HepG2 (cell line): ENCODE results near the gene WDR47. TPM values are rescaled to one million over a fixed set of nuclear protein-coding genes. Genes with fewer than 3 reads are reported as not detected.

ENCODE experiments used
- ATF5 ChIP-seq: sonication (generic); formaldehyde crosslinking; IDR thresholded peaks from 2 replicates; pipeline ENCODE4 v1.4.0; 2020; ENCODE audit warnings: mild to moderate bottlenecking, low read depth, missing genetic modification reagents
- CHD4 ChIP-seq: fragments of 200-600 bp; sonication (generic); IDR thresholded peaks from 2 replicates; pipeline ENCODE4 v1.7.0; 2017; ENCODE audit warnings: mild to moderate bottlenecking, low read length, borderline replicate concordance
- DPF2 ChIP-seq: sonication (generic); formaldehyde crosslinking; IDR thresholded peaks from 2 replicates; pipeline ENCODE4 v1.4.0; 2020; ENCODE audit warnings: mild to moderate bottlenecking, low read depth, missing genetic modification reagents, borderline replicate concordance
- DR1 ChIP-seq: sonication (generic); formaldehyde crosslinking; IDR thresholded peaks from 2 replicates; pipeline ENCODE4 v1.8.0; 2021; ENCODE audit warnings: mild to moderate bottlenecking, missing genetic modification reagents, inconsistent platforms
- KDM1A ChIP-seq: IDR thresholded peaks from 2 replicates; pipeline ENCODE4 v1.6.1; 2016; ENCODE audit warnings: missing compliant biosample characterization
- KMT2B ChIP-seq: IDR thresholded peaks from 2 replicates; pipeline ENCODE4 v1.6.1; 2016; ENCODE audit warnings: missing genetic modification reagents, missing compliant biosample characterization
- NR2F2 ChIP-seq: IDR thresholded peaks from 2 replicates; pipeline ENCODE4 v1.6.1; 2012; ENCODE audit warnings: low read depth, inconsistent platforms, borderline replicate concordance
- PAXIP1 ChIP-seq: sonication (generic); formaldehyde crosslinking; conservative IDR thresholded peaks from 2 replicates; pipeline ENCODE4 v1.4.0; 2020; ENCODE audit warnings: mild to moderate bottlenecking, missing genetic modification reagents, moderate library complexity
- PBX2 ChIP-seq: IDR thresholded peaks from 2 replicates; pipeline ENCODE4 v1.6.1; 2016; ENCODE audit warnings: control low read depth
- SCMH1 ChIP-seq: sonication (generic); formaldehyde crosslinking; IDR thresholded peaks from 2 replicates; pipeline ENCODE4 v1.9.0; 2021; ENCODE audit warnings: missing genetic modification reagents, mild to moderate bottlenecking, borderline replicate concordance
- YEATS2 ChIP-seq: sonication (generic); formaldehyde crosslinking; IDR thresholded peaks from 2 replicates; pipeline ENCODE4 v1.4.0; 2020; ENCODE audit warnings: missing genetic modification reagents, borderline replicate concordance
- ZNF256 ChIP-seq: sonication (generic); formaldehyde crosslinking; conservative IDR thresholded peaks from 2 replicates; pipeline ENCODE4 v1.4.0; 2020; ENCODE audit warnings: missing genetic modification reagents
- ZNF441 ChIP-seq: sonication (generic); formaldehyde crosslinking; IDR thresholded peaks from 2 replicates; pipeline ENCODE4 v1.7.0; 2021; ENCODE audit warnings: missing genetic modification reagents, borderline replicate concordance
- ZNF75D ChIP-seq: sonication (generic); formaldehyde crosslinking; IDR thresholded peaks from 2 replicates; pipeline ENCODE4 v1.8.1; 2023; ENCODE audit warnings: missing genetic modification reagents, mild to moderate bottlenecking, borderline replicate concordance
- ZNF883 ChIP-seq: sonication (generic); formaldehyde crosslinking; IDR thresholded peaks from 2 replicates; pipeline ENCODE4 v1.5.1; 2020; ENCODE audit warnings: mild to moderate bottlenecking, missing genetic modification reagents; ENCODE audit errors: not compliant biosample characterization
- polyA plus RNA-seq, 8 experiments: library from polyadenylated mRNA; depleted of rRNA in 3 of 8; stranded (reverse) in 7 of 8; unstranded in 1 of 8; fragments of >200 nt; fragmentation: Illumina TruSeq in 4 of 8; extraction: Trizol in 4 of 8; gene quantifications; 2 replicates each; pipeline versions ENCODE4 v1.2.1 to v1.2.3, GENCODE V29; 2011 to 2016; ENCODE audit warnings: low read depth in 4 of 8, missing spikeins in 1 of 8, mixed read lengths in 1 of 8; ENCODE audit not compliant: insufficient read depth in 1 of 8
- total RNA-seq, 5 experiments: library from RNA; depleted of rRNA; stranded (reverse); fragments of >200 nt; fragmentation: Illumina TruSeq; extraction: Trizol; gene quantifications; 2 replicates each; pipeline ENCODE4 v1.2.3, GENCODE V29; 2016; ENCODE audit warnings: low read depth in 1 of 5
- TF ChIP-seq, protein P1 (sequence below), 2 experiments: IDR thresholded peaks; 2 replicates each; pipeline ENCODE4 v1.6.1; 2011 to 2012; ENCODE audit warnings: low read length in 2 of 2, borderline replicate concordance in 1 of 2, low read depth in 1 of 2, mild to moderate bottlenecking in 1 of 2, moderate library complexity in 1 of 2
- TF ChIP-seq, protein P2 (sequence below): sonication (generic); formaldehyde crosslinking; IDR thresholded peaks from 2 replicates; pipeline ENCODE4 v1.5.1; 2020; ENCODE audit warnings: missing genetic modification reagents, mild to moderate bottlenecking, borderline replicate concordance

Gene WDR47
- total and polyA plus RNA-seq, 2 of the 13 experiments (the other 11 are each of a cell fraction or from before 2014, with no cell fraction given), result 4.3 to 5.9 TPM

DNA sequence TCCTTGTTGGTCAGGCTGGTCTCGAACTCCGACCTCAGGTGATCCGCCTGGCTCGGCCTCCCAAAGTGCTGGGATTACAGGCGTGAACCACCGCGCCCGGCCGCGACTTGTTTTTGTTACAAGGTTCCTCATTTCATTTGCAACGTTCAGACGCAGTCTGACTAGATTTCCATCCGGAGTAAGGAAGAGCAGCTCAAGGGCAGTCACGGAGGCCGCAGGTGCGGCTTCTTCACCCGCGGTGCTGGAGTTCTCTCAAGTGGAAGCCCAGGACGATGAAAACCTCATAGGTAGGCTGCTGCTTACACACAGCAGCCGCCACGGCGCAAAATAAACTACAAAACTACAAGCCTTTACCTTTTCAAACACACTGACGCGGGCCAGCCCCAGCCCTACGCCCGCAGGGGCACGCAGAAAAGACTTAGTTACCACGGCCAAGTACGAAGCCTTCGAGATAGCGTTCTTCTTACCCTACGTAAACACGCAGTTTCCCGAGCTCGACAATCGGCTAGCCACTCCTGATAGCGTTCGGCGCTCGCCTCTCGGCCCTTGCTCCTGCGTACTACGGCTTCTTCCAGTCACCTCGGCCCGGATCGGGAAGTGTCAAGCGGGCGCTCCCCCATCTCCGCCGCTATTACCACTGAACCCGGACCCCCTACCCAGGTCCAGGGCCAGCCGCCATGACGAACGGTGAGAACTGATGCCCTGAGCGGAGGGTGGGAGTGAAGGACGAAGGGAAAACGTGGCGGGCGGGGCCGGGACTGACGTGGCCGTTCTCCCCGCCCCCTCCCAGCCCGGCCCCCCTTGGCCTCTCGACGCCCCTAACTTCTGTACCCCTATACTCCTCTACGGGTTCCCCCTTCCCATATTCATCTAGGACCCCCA, 48.5 kb upstream of the WDR47 start, which contains the start of gene TMEM167B (continued):
- TF ChIP-seq PAXIP1 (CRISPR knock-in tag), result peak; percentile 63
- no peak for TF ChIP-seq SCMH1 (CRISPR knock-in tag)
- no peak for TF ChIP-seq PBX2 (CRISPR knock-in tag)
- peak; percentile 75 for TF ChIP-seq ZNF883 (CRISPR knock-in tag)
- no peak for TF ChIP-seq ZNF256 (CRISPR knock-in tag)
- TF ChIP-seq ATF5 (CRISPR knock-in tag), result 0 out of 2 replicates have a peak, but pooled peaks have one; percentile 26
- TF ChIP-seq, protein P1, sequence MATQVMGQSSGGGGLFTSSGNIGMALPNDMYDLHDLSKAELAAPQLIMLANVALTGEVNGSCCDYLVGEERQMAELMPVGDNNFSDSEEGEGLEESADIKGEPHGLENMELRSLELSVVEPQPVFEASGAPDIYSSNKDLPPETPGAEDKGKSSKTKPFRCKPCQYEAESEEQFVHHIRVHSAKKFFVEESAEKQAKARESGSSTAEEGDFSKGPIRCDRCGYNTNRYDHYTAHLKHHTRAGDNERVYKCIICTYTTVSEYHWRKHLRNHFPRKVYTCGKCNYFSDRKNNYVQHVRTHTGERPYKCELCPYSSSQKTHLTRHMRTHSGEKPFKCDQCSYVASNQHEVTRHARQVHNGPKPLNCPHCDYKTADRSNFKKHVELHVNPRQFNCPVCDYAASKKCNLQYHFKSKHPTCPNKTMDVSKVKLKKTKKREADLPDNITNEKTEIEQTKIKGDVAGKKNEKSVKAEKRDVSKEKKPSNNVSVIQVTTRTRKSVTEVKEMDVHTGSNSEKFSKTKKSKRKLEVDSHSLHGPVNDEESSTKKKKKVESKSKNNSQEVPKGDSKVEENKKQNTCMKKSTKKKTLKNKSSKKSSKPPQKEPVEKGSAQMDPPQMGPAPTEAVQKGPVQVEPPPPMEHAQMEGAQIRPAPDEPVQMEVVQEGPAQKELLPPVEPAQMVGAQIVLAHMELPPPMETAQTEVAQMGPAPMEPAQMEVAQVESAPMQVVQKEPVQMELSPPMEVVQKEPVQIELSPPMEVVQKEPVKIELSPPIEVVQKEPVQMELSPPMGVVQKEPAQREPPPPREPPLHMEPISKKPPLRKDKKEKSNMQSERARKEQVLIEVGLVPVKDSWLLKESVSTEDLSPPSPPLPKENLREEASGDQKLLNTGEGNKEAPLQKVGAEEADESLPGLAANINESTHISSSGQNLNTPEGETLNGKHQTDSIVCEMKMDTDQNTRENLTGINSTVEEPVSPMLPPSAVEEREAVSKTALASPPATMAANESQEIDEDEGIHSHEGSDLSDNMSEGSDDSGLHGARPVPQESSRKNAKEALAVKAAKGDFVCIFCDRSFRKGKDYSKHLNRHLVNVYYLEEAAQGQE (IDR thresholded peaks at IDR 0.05; ENCODE audit: borderline replicate concordance in 1 of 2, low read depth in 1 of 2, low read length in 2 of 2), result peak in 1 of 2 experiments; percentile 63; a peak in 2 of 4 replicates
- peak; percentile 91 for TF ChIP-seq YEATS2 (CRISPR knock-in tag)
- TF ChIP-seq KDM1A (CRISPR knock-in tag), result 0 out of 2 replicates have a peak, but pooled peaks have one; percentile 22
- TF ChIP-seq, protein P2, sequence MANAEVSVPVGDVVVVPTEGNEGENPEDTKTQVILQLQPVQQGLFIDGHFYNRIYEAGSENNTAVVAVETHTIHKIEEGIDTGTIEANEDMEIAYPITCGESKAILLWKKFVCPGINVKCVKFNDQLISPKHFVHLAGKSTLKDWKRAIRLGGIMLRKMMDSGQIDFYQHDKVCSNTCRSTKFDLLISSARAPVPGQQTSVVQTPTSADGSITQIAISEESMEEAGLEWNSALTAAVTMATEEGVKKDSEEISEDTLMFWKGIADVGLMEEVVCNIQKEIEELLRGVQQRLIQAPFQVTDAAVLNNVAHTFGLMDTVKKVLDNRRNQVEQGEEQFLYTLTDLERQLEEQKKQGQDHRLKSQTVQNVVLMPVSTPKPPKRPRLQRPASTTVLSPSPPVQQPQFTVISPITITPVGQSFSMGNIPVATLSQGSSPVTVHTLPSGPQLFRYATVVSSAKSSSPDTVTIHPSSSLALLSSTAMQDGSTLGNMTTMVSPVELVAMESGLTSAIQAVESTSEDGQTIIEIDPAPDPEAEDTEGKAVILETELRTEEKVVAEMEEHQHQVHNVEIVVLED (CRISPR knock-in tag), result peak; percentile 98
- TF ChIP-seq KMT2B (CRISPR knock-in tag), result peak; percentile 100
- TF ChIP-seq ZNF75D (CRISPR knock-in tag), result peak; percentile 75; the same call in 1 of the 2 replicates
- peak; percentile 58; the same call in 1 of the 2 replicates for TF ChIP-seq ZNF441 (CRISPR knock-in tag)
- no peak for TF ChIP-seq CHD4
- no peak for TF ChIP-seq DR1 (CRISPR knock-in tag)
- TF ChIP-seq DPF2, result no peak
- TF ChIP-seq NR2F2, result no peak
